Trophoblast cell (in vitro differentiated cells and primary cell): ENCODE measurements around the gene CCSER2.
"Not testable (repeated sequence)": the region's sequence is repeated elsewhere in the genome, so short reads cannot be mapped to it uniquely, and the experiment has no call there.

ENCODE experiments used
- DNase-seq, 2 donors: peaks; one replicate each; pipeline ENCODE4 v3.0.0-alpha.2; 2016
- H2AFZ ChIP-seq: 2 replicates; pipeline ENCODE4 v1.6.1; 2013; ENCODE audit warnings: low read length, moderate library complexity, mild to moderate bottlenecking; ENCODE audit not compliant: insufficient read depth, poor library complexity
- H2AK5ac ChIP-seq: 2 replicates; pipeline ENCODE4 v1.6.1; 2013; ENCODE audit warnings: mild to moderate bottlenecking, low read length
- H2BK120ac ChIP-seq: 2 replicates; pipeline ENCODE4 v1.6.1; 2013; ENCODE audit warnings: low read length, mild to moderate bottlenecking, moderate library complexity; ENCODE audit not compliant: insufficient read depth, poor library complexity
- H2BK12ac ChIP-seq: 2 replicates; pipeline ENCODE4 v1.6.1; 2013; ENCODE audit warnings: mild to moderate bottlenecking, low read length, moderate library complexity
- H2BK5ac ChIP-seq: 2 replicates; pipeline ENCODE4 v1.6.1; 2013; ENCODE audit warnings: low read length, low read depth, moderate library complexity, mild to moderate bottlenecking; ENCODE audit not compliant: poor library complexity
- H3K14ac ChIP-seq: 2 replicates; pipeline ENCODE4 v1.6.1; 2013; ENCODE audit warnings: mild to moderate bottlenecking, low read length
- H3K18ac ChIP-seq: 2 replicates; pipeline ENCODE4 v1.6.1; 2013; ENCODE audit warnings: mild to moderate bottlenecking, low read length
- H3K23ac ChIP-seq: 2 replicates; pipeline ENCODE4 v1.6.1; 2013; ENCODE audit warnings: low read length
- H3K27ac ChIP-seq: 2 replicates; pipeline ENCODE4 v1.5.1; 2013; ENCODE audit warnings: low read depth, mild to moderate bottlenecking, inconsistent platforms, low read length, moderate library complexity
- H3K27me3 ChIP-seq: 2 replicates; pipeline ENCODE4 v1.6.1; 2013; ENCODE audit warnings: inconsistent platforms, mild to moderate bottlenecking, low read length, moderate library complexity; ENCODE audit not compliant: insufficient read depth
- H3K36me3 ChIP-seq, 2 experiments: 1 replicate in 1 of 2; 2 replicates in 1 of 2; pipeline ENCODE4 v1.6.1; 2013; ENCODE audit warnings: low read length in 2 of 2, mild to moderate bottlenecking in 2 of 2, moderate library complexity in 1 of 2; ENCODE audit not compliant: insufficient read depth in 2 of 2, control insufficient read depth in 1 of 2
- H3K4ac ChIP-seq: 2 replicates; pipeline ENCODE4 v1.6.1; 2013; ENCODE audit warnings: low read depth, mild to moderate bottlenecking, low read length, moderate library complexity
- H3K4me1 ChIP-seq, 2 experiments: 1 replicate in 1 of 2; 2 replicates in 1 of 2; pipeline ENCODE4 v1.6.1; 2013; ENCODE audit warnings: low read length in 2 of 2, mild to moderate bottlenecking in 2 of 2, moderate library complexity in 1 of 2; ENCODE audit not compliant: insufficient read depth in 2 of 2, control insufficient read depth in 1 of 2
- H3K4me2 ChIP-seq: 2 replicates; pipeline ENCODE4 v1.6.1; 2013; ENCODE audit warnings: inconsistent platforms, mild to moderate bottlenecking, low read length, moderate library complexity
- H3K4me3 ChIP-seq: 2 replicates; pipeline ENCODE4 v1.5.1; 2013; ENCODE audit warnings: mild to moderate bottlenecking, low read depth, low read length, inconsistent platforms
- H3K79me1 ChIP-seq: one replicate; pipeline ENCODE4 v1.6.1; 2013; ENCODE audit warnings: low read length
- H3K79me2 ChIP-seq: 2 replicates; pipeline ENCODE4 v1.6.1; 2013; ENCODE audit warnings: low read length, mild to moderate bottlenecking; ENCODE audit not compliant: control insufficient read depth, insufficient read depth, poor library complexity
- H3K9ac ChIP-seq: 2 replicates; pipeline ENCODE4 v1.6.1; 2013; ENCODE audit warnings: mild to moderate bottlenecking, low read length
- H3K9me3 ChIP-seq: 2 replicates; pipeline ENCODE4 v1.6.1; 2013; ENCODE audit warnings: low read depth, mild to moderate bottlenecking, control low read depth, inconsistent platforms, low read length; ENCODE audit not compliant: insufficient read depth
- H4K12ac ChIP-seq: 2 replicates; pipeline ENCODE4 v1.6.1; 2013; ENCODE audit warnings: low read depth, mild to moderate bottlenecking, low read length, moderate library complexity
- H4K8ac ChIP-seq: 2 replicates; pipeline ENCODE4 v1.6.1; 2013; ENCODE audit warnings: low read depth, mild to moderate bottlenecking, low read length, moderate library complexity
- H4K91ac ChIP-seq: one replicate; pipeline ENCODE4 v1.6.1; 2013; ENCODE audit warnings: low read depth, mild to moderate bottlenecking, low read length, moderate library complexity
- WGBS: extraction: QIAGEN DNeasy Blood & Tissue Kit; methylation state at CpG from one replicate; pipeline ENCODE4 v1.1.7; 2013; ENCODE audit warnings: missing lambda C conversion rate; ENCODE audit not compliant: insufficient read length, insufficient coverage; ENCODE audit errors: extremely low coverage; 5-methylcytosine and 5-hydroxymethylcytosine counted together

Gene CCSER2

GRCh38 chr10:84314275-84314674, 14.1 kb upstream of the CCSER2 start:
- no peak overlapping the region for H3K27ac ChIP-seq
- peaks cover 4 to 6% of the 10 kb centered on the region in 2 experiments for H3K4me1 ChIP-seq
- no peak overlapping the region for H3K4me3 ChIP-seq
- no peak overlapping the region for H3K9ac ChIP-seq
- no peak overlapping the region for H2BK5ac ChIP-seq
- no peaks in the 10 kb centered on the region for H3K36me3 ChIP-seq
- no CpG with 5 or more reads among the region's 5 CpGs for WGBS
- H3K79me2 ChIP-seq, result no peaks in the 10 kb centered on the region
- H2AFZ ChIP-seq, result no peak overlapping the region
- no peaks in the 10 kb centered on the region for H3K27me3 ChIP-seq
- no peak overlapping the region for H3K4me2 ChIP-seq
- H2BK12ac ChIP-seq, result peak overlapping the region; percentile 93
- peaks cover 2% of the 10 kb centered on the region for H3K9me3 ChIP-seq
- H2AK5ac ChIP-seq, result peak overlapping the region; percentile 69
- no peak overlapping the region for H3K23ac ChIP-seq
- peak overlapping the region; percentile 7 for H4K12ac ChIP-seq
- peak overlapping the region; percentile 92 for H3K18ac ChIP-seq
- peaks cover 4% of the 10 kb centered on the region for H3K79me1 ChIP-seq
- no peak overlapping the region for H4K8ac ChIP-seq
- no peak for DNase-seq
- H4K91ac ChIP-seq, result peak overlapping the region; percentile 78
- peak overlapping the region; percentile 29 for H2BK120ac ChIP-seq
- peak overlapping the region; percentile 7 for H3K14ac ChIP-seq
- no peak overlapping the region for H3K4ac ChIP-seq

GRCh38 chr10:84317174-84317573, 11.2 kb upstream of the CCSER2 start:
- Histone ChIP-seq H3K9ac (no peak overlapping the region), H2BK5ac (no peak overlapping the region)
- no CpG with 5 or more reads among the region's 2 CpGs for WGBS

GRCh38 chr10:84321902-84322301, 6.5 kb upstream of the CCSER2 start:
- Histone ChIP-seq H2BK120ac (no peak overlapping the region), H3K4me2 (no peak overlapping the region), H3K18ac (no peak overlapping the region), H3K14ac (no peak overlapping the region), H4K91ac (no peak overlapping the region), H3K4me1 (no peaks in the 10 kb centered on the region), H3K4me3 (no peak overlapping the region), H4K12ac (no peak overlapping the region), H2AFZ (no peak overlapping the region), H3K9ac (no peak overlapping the region), H2AK5ac (no peak overlapping the region), H2BK12ac (no peak overlapping the region), H3K27ac (no peak overlapping the region), H4K8ac (no peak overlapping the region), H3K4ac (no peak overlapping the region), H3K9me3 (no peaks in the 10 kb centered on the region), H2BK5ac (no peak overlapping the region), H3K36me3 (no peaks in the 10 kb centered on the region), H3K79me2 (no peaks in the 10 kb centered on the region), H3K23ac (no peak overlapping the region), H3K79me1 (no peaks in the 10 kb centered on the region), H3K27me3 (no peaks in the 10 kb centered on the region)
- DNase-seq, result no peak

More at GRCh38 chr10:84317174-84317573, 11.2 kb upstream of the CCSER2 start:
- H3K18ac ChIP-seq, result no peak overlapping the region
- H3K4me1 ChIP-seq, result peaks cover 4 to 6% of the 10 kb centered on the region in 2 experiments
- H3K36me3 ChIP-seq, result no peaks in the 10 kb centered on the region
- no peak overlapping the region for H3K14ac ChIP-seq
- H3K27ac ChIP-seq, result no peak overlapping the region
- no peak overlapping the region for H4K91ac ChIP-seq
- H3K9me3 ChIP-seq, result no peaks in the 10 kb centered on the region
- no peak overlapping the region for H4K12ac ChIP-seq
- no peak overlapping the region for H3K23ac ChIP-seq
- H3K4me3 ChIP-seq, result no peak overlapping the region
- H3K4ac ChIP-seq, result no peak overlapping the region
- no peak overlapping the region for H2BK12ac ChIP-seq
- H3K79me2 ChIP-seq, result no peaks in the 10 kb centered on the region
- H4K8ac ChIP-seq, result no peak overlapping the region
- no peaks in the 10 kb centered on the region for H3K27me3 ChIP-seq
- no peak overlapping the region for H2BK120ac ChIP-seq
- H3K4me2 ChIP-seq, result no peak overlapping the region
- H3K79me1 ChIP-seq, result peaks cover 4% of the 10 kb centered on the region
- no peak for DNase-seq
- H2AK5ac ChIP-seq, result no peak overlapping the region
- no peak overlapping the region for H2AFZ ChIP-seq

GRCh38 chr10:84323566-84323965, 4.8 kb upstream of the CCSER2 start:
- no CpG with 5 or more reads among the region's 1 CpG for WGBS
- not testable (repeated sequence) for H3K23ac ChIP-seq, H2AK5ac ChIP-seq, H2BK120ac ChIP-seq, H3K79me2 ChIP-seq, H3K9ac ChIP-seq, H3K27me3 ChIP-seq, H3K36me3 ChIP-seq, H3K4me2 ChIP-seq, H3K4ac ChIP-seq, H3K18ac ChIP-seq, H3K27ac ChIP-seq, H3K4me3 ChIP-seq, H4K91ac ChIP-seq, H3K79me1 ChIP-seq, H2BK12ac ChIP-seq, H3K4me1 ChIP-seq, H4K8ac ChIP-seq, H2AFZ ChIP-seq, H2BK5ac ChIP-seq, H4K12ac ChIP-seq, H3K9me3 ChIP-seq, H3K14ac ChIP-seq
- peak; percentile 61 to 74 for DNase-seq
